HEK293 (cell line): ENCODE results near the gene VEGFB.

Experiments used
- CTCF ChIP-seq: fragments of 450-650 bp; formaldehyde crosslinking; IDR thresholded peaks from 2 replicates; pipeline ENCODE4 v1.5.1; 2016; ENCODE audit warnings: missing biosample characterization, missing genetic modification characterization
- PRDM6 ChIP-seq: fragments of 450-650 bp; formaldehyde crosslinking; IDR thresholded peaks from 2 replicates; pipeline ENCODE4 v1.5.1; 2017; ENCODE audit warnings: missing biosample characterization, missing genetic modification characterization
- TRIM28 ChIP-seq: IDR thresholded peaks from 2 replicates; pipeline ENCODE4 v1.6.1; 2011; ENCODE audit warnings: low read length, control low read depth, borderline replicate concordance
- ZNF211 ChIP-seq: fragments of 450-650 bp; formaldehyde crosslinking; IDR thresholded peaks from 2 replicates; pipeline ENCODE4 v1.5.1; 2016; ENCODE audit warnings: low read depth, missing biosample characterization, missing genetic modification characterization
- ZNF24 ChIP-seq: fragments of 450-650 bp; formaldehyde crosslinking; IDR thresholded peaks from 2 replicates; pipeline ENCODE4 v1.5.1; 2016; ENCODE audit warnings: missing biosample characterization, missing genetic modification characterization
- ZNF341 ChIP-seq: fragments of 450-650 bp; formaldehyde crosslinking; IDR thresholded peaks from 2 replicates; pipeline ENCODE4; 2016; ENCODE audit warnings: low read depth, missing biosample characterization, missing genetic modification characterization
- ZNF449 ChIP-seq: fragments of 450-650 bp; formaldehyde crosslinking; IDR thresholded peaks from 2 replicates; pipeline ENCODE4 v1.5.1; 2017; ENCODE audit warnings: missing biosample characterization, mild to moderate bottlenecking, missing genetic modification characterization, moderate library complexity
- ZNF530 ChIP-seq: fragments of 450-650 bp; formaldehyde crosslinking; IDR thresholded peaks from 2 replicates; pipeline ENCODE4 v1.5.1; 2016; ENCODE audit warnings: low read depth, missing biosample characterization, missing genetic modification characterization
- ZNF747 ChIP-seq: fragments of 450-650 bp; formaldehyde crosslinking; IDR thresholded peaks from 2 replicates; pipeline ENCODE4 v1.5.1; 2016; ENCODE audit warnings: missing biosample characterization, missing genetic modification characterization
- ZSCAN16 ChIP-seq: fragments of 450-650 bp; formaldehyde crosslinking; IDR thresholded peaks from 2 replicates; pipeline ENCODE4 v1.5.1; 2016; ENCODE audit warnings: missing biosample characterization, missing genetic modification characterization
- TF ChIP-seq, protein P1 (sequence below): fragments of 450-650 bp; formaldehyde crosslinking; IDR thresholded peaks from 2 replicates; pipeline ENCODE4 v1.5.1; 2016; ENCODE audit warnings: missing biosample characterization, missing genetic modification characterization

- TF ChIP-seq CTCF (tag by site-specific recombination) (no peak), ZNF341 (tag by site-specific recombination) (no peak), ZNF747 (no peak), TRIM28 (no peak), ZNF530 (tag by site-specific recombination) (no peak), ZSCAN16 (tag by site-specific recombination) (no peak), ZNF211 (tag by site-specific recombination) (no peak), ZNF449 (no peak), PRDM6 (no peak), ZNF24 (tag by site-specific recombination) (no peak)
- TF ChIP-seq, protein P1, sequence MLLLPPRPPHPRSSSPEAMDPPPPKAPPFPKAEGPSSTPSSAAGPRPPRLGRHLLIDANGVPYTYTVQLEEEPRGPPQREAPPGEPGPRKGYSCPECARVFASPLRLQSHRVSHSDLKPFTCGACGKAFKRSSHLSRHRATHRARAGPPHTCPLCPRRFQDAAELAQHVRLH = no peak
Measured at GRCh38 chr11:64192434-64192833, 42.0 kb upstream of the VEGFB start.
